ENCODE results near the gene KCNH1. TPM values are rescaled to one million over a fixed set of nuclear protein-coding genes. Genes with fewer than 3 reads are reported as not detected.

The KCNH1 gene
- total RNA-seq, 1 experiment from 2014 or later = not detected

DNA sequence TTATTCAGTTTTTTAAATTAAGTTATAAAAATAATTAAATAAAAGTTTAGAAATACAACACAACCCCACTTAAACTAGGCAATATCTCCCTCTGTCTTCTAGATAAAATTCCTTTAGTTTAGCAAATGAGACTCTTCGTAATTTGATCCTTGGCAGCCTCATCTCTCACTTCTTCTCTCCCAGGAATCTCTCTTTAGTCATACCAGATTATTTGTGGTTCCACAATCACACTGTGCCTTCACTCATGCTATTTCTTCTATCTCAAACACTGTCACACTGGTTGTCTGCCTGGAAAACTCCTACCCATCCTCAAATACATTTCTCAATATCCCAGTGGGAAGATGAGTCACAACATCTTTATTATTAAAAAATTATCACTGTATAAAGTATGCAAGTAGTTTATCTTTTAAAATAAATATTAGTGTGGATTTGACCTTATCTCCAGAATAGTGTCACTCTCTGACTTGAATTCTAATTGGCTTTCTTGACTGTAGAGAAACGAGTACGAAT is 195.5 kb downstream of the KCNH1 start:
- BruUV-seq (replicated peaks) = no TSS peak
- CTCF ChIA-PET = no interaction called here
- Histone ChIP-seq H3K4me3 (replicated peaks in 1 of 2; ENCODE audit: low read depth in 1 of 2, low read length in 2 of 2) (no peak overlapping the region), H3K36me3 (ENCODE audit: control insufficient read depth in 1 of 2, insufficient read depth in 2 of 2, low read length in 2 of 2) (no peaks in the 10 kb centered on the region), H3K9ac (ENCODE audit: low read length) (no peak overlapping the region), H3K4me1 (ENCODE audit: control insufficient read depth in 1 of 2, insufficient read depth in 2 of 2, low read length in 2 of 2) (no peaks in the 10 kb centered on the region), H3K27ac (ENCODE audit: low read depth, low read length) (no peak overlapping the region), H2AFZ (ENCODE audit: low read depth, low read length, poor library complexity, severe bottlenecking) (no peak overlapping the region), H4K20me1 (ENCODE audit: insufficient read depth) (no peaks in the 10 kb centered on the region), H3K79me2 (ENCODE audit: insufficient read depth, low read length) (no peaks in the 10 kb centered on the region), H3K4me2 (ENCODE audit: low read length) (no peak overlapping the region), H3K9me3 (ENCODE audit: control insufficient read depth in 1 of 2, insufficient read depth in 1 of 2, low read depth in 1 of 2, low read length in 2 of 2) (no peaks in the 10 kb centered on the region), H3K9me2 (ENCODE audit: insufficient read depth) (no peaks in the 10 kb centered on the region), H3K27me3 (ENCODE audit: insufficient read depth, low read length) (peaks cover 19% of the 10 kb centered on the region; the same call in 1 of the 2 replicates)
- ATAC-seq = no peak
- no peak for DNase-seq (ENCODE audit: low read depth, low spot score)
- TF ChIP-seq CTCF (IDR thresholded peaks at IDR 0.05 in 2 of 3, conservative IDR thresholded peaks at IDR 0.05 in 1 of 3; ENCODE audit: borderline replicate concordance in 1 of 3, insufficient read depth in 1 of 3, low read depth in 2 of 3, low read length in 2 of 3) (no peak), EZH2 (IDR thresholded peaks at IDR 0.05) (no peak), YY1 (IDR thresholded peaks at IDR 0.05; ENCODE audit: extremely low read depth, insufficient replicate concordance, low read depth, low read length) (no peak)
- POLR2A ChIA-PET = no interaction called here
- intact Hi-C loops (cut with micrococcal nuclease) = no loop called here
- RAD21 ChIA-PET (ENCODE audit: low non-redundant PET in 1 of 2, low total read pairs in 2 of 2, uncharacterized antibody in 2 of 2, unreplicated experiment in 2 of 2) = no interaction called here

DNA sequence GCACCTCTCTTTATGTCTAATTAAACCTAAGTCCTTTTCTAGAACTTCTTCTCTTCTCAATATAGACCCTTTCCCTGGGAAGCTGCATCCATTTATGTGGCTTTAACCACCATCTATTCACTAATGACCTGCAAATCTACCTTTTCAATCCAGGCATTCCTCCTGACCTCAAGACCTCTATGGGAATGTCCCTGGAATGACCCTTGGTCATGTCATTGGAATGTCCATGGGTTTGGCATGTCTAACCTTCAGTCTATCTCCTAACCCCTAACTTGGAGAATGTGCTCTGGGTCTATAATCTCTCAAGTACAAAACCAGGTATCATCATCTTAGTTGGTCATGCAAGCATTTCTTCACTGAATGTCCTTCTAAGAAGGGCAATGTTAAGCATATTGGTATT is 196.1 kb downstream of the KCNH1 start:
- Histone ChIP-seq H3K27me3 (ENCODE audit: insufficient read depth, low read length) (peaks cover 19% of the 10 kb centered on the region; the same call in 1 of the 2 replicates), H3K9me3 (ENCODE audit: control insufficient read depth in 1 of 2, insufficient read depth in 1 of 2, low read depth in 1 of 2, low read length in 2 of 2) (no peaks in the 10 kb centered on the region), H3K4me3 (replicated peaks in 1 of 2; ENCODE audit: low read depth in 1 of 2, low read length in 2 of 2) (no peak overlapping the region), H3K36me3 (ENCODE audit: control insufficient read depth in 1 of 2, insufficient read depth in 2 of 2, low read length in 2 of 2) (no peaks in the 10 kb centered on the region), H2AFZ (ENCODE audit: low read depth, low read length, poor library complexity, severe bottlenecking) (no peak overlapping the region), H3K9ac (ENCODE audit: low read length) (no peak overlapping the region), H3K4me1 (ENCODE audit: control insufficient read depth in 1 of 2, insufficient read depth in 2 of 2, low read length in 2 of 2) (no peaks in the 10 kb centered on the region), H3K4me2 (ENCODE audit: low read length) (no peak overlapping the region), H4K20me1 (ENCODE audit: insufficient read depth) (no peaks in the 10 kb centered on the region), H3K9me2 (ENCODE audit: insufficient read depth) (no peaks in the 10 kb centered on the region), H3K27ac (ENCODE audit: low read depth, low read length) (no peak overlapping the region), H3K79me2 (ENCODE audit: insufficient read depth, low read length) (no peaks in the 10 kb centered on the region)
- no TSS peak for BruUV-seq (replicated peaks)
- ChIA-PET CTCF (no interaction called here), POLR2A (no interaction called here), RAD21 (ENCODE audit: low non-redundant PET in 1 of 2, low total read pairs in 2 of 2, uncharacterized antibody in 2 of 2, unreplicated experiment in 2 of 2) (no interaction called here)
- no peak for ATAC-seq
- intact Hi-C loops (cut with micrococcal nuclease) = no loop called here
- DNase-seq (ENCODE audit: low read depth, low spot score) = no peak
- no peak for TF ChIP-seq ZNF274 (IDR thresholded peaks at IDR 0.05; ENCODE audit: low read depth, low read length)
- TF ChIP-seq, protein P1, sequence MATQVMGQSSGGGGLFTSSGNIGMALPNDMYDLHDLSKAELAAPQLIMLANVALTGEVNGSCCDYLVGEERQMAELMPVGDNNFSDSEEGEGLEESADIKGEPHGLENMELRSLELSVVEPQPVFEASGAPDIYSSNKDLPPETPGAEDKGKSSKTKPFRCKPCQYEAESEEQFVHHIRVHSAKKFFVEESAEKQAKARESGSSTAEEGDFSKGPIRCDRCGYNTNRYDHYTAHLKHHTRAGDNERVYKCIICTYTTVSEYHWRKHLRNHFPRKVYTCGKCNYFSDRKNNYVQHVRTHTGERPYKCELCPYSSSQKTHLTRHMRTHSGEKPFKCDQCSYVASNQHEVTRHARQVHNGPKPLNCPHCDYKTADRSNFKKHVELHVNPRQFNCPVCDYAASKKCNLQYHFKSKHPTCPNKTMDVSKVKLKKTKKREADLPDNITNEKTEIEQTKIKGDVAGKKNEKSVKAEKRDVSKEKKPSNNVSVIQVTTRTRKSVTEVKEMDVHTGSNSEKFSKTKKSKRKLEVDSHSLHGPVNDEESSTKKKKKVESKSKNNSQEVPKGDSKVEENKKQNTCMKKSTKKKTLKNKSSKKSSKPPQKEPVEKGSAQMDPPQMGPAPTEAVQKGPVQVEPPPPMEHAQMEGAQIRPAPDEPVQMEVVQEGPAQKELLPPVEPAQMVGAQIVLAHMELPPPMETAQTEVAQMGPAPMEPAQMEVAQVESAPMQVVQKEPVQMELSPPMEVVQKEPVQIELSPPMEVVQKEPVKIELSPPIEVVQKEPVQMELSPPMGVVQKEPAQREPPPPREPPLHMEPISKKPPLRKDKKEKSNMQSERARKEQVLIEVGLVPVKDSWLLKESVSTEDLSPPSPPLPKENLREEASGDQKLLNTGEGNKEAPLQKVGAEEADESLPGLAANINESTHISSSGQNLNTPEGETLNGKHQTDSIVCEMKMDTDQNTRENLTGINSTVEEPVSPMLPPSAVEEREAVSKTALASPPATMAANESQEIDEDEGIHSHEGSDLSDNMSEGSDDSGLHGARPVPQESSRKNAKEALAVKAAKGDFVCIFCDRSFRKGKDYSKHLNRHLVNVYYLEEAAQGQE (IDR thresholded peaks at IDR 0.05; ENCODE audit: low read depth) = no peak
- no peak for TF ChIP-seq TCF7L2 (IDR thresholded peaks at IDR 0.05; ENCODE audit: borderline replicate concordance, extremely low read depth, insufficient read depth, insufficient read length)
- TF ChIP-seq ATF3 (IDR thresholded peaks at IDR 0.05) = no peak
- TF ChIP-seq ZFX (IDR thresholded peaks at IDR 0.05) = no peak
- no peak for TF ChIP-seq ZBTB33 (IDR thresholded peaks at IDR 0.05; ENCODE audit: extremely low read depth, insufficient replicate concordance, low read length)
- TF ChIP-seq JUND (IDR thresholded peaks at IDR 0.05) = no peak
- TF ChIP-seq EZH2 (IDR thresholded peaks at IDR 0.05) = no peak
- no peak for TF ChIP-seq CEBPB (IDR thresholded peaks at IDR 0.05; ENCODE audit: low read depth)
- TF ChIP-seq EGR1 (IDR thresholded peaks at IDR 0.05; ENCODE audit: low read depth) = no peak

Measured in HCT116 (cell line).